Measurements from ENCODE around the gene TRIM37. TPM values are rescaled to one million over a fixed set of nuclear protein-coding genes. Genes with fewer than 3 reads are reported as not detected.

Gene TRIM37
- total RNA-seq, 1 experiment from 2014 or later: 38.9 TPM

- H3K27ac Mint-ChIP-seq (ENCODE audit: low read depth, unreplicated experiment): peak overlapping the region; percentile 95
- no peak for DNase-seq (ENCODE audit: unreplicated experiment)
- intact Hi-C loops (cut with micrococcal nuclease): loop anchor here (2.0 kb wide), 1 partner anchor 48 kb away; the partner anchor contains the start of genes PRR11 and SKA2
- no peaks in the 10 kb centered on the region for H3K27me3 Mint-ChIP-seq (ENCODE audit: insufficient read depth, unreplicated experiment)
- no peak for TF ChIP-seq CTCF (IDR thresholded peaks at IDR 0.05; ENCODE audit: unreplicated experiment)
- ChIA-PET CTCF (interaction anchor here (1.0 kb wide), 1 partner anchor 48 kb away, joined by 3 read pairs; the partner anchor contains the start of genes PRR11 and SKA2), POLR2A (interaction anchor here (0.5 to 6.5 kb wide), 19 partner anchors 11 to 600 kb away, joined by 3 to 60 read pairs (median 7); partner anchors contain the start of genes CLTC, PRR11, PTRH2 and SKA2)
- peak overlapping the region; percentile 82 for H3K4me3 Mint-ChIP-seq (ENCODE audit: unreplicated experiment)
- TSS peak; percentile 80 for BruUV-seq (replicated peaks)
- peaks cover 6% of the 10 kb centered on the region for H3K4me1 Mint-ChIP-seq (ENCODE audit: insufficient read depth, unreplicated experiment)
- H3K36me3 Mint-ChIP-seq (ENCODE audit: insufficient read depth, unreplicated experiment): peaks cover 43% of the 10 kb centered on the region
- H3K9me3 Mint-ChIP-seq (ENCODE audit: unreplicated experiment): no peaks in the 10 kb centered on the region
Measured at GRCh38 chr17:59107306-59107670, 608 bp upstream of the TRIM37 start.

GRCh38 chr17:59105852-59106462 is 723 bp downstream of the TRIM37 start:
- ChIA-PET CTCF (interaction anchor here (1.1 to 1.3 kb wide), 2 partner anchors 11 to 40 kb away, joined by 3 to 4 read pairs; no protein-coding TSS in a partner anchor), POLR2A (interaction anchor here (0.7 to 6.5 kb wide), 20 partner anchors 12 to 618 kb away, joined by 3 to 60 read pairs (median 6); partner anchors contain the start of genes CLTC, GDPD1, PRR11 and SKA2)
- Mint-ChIP-seq H3K27ac (ENCODE audit: low read depth, unreplicated experiment) (peak overlapping the region; percentile 95), H3K9me3 (ENCODE audit: unreplicated experiment) (no peaks in the 10 kb centered on the region), H3K27me3 (ENCODE audit: insufficient read depth, unreplicated experiment) (no peaks in the 10 kb centered on the region), H3K4me3 (ENCODE audit: unreplicated experiment) (peak overlapping the region; percentile 82), H3K4me1 (ENCODE audit: insufficient read depth, unreplicated experiment) (peaks cover 11% of the 10 kb centered on the region), H3K36me3 (ENCODE audit: insufficient read depth, unreplicated experiment) (peaks cover 44% of the 10 kb centered on the region)
- intact Hi-C loops (cut with micrococcal nuclease): loop anchor here (2.0 kb wide), 1 partner anchor 49 kb away; the partner anchor contains the start of genes PRR11 and SKA2
- no peak for TF ChIP-seq CTCF (IDR thresholded peaks at IDR 0.05; ENCODE audit: unreplicated experiment)
- BruUV-seq (replicated peaks): no TSS peak
- DNase-seq (ENCODE audit: unreplicated experiment): peak; percentile 68

- BruUV-seq (replicated peaks): no TSS peak
- Mint-ChIP-seq H3K4me3 (ENCODE audit: unreplicated experiment) (no peak overlapping the region), H3K4me1 (ENCODE audit: insufficient read depth, unreplicated experiment) (peaks cover 5% of the 10 kb centered on the region), H3K9me3 (ENCODE audit: unreplicated experiment) (no peaks in the 10 kb centered on the region), H3K36me3 (ENCODE audit: insufficient read depth, unreplicated experiment) (peaks cover 41% of the 10 kb centered on the region), H3K27me3 (ENCODE audit: insufficient read depth, unreplicated experiment) (no peaks in the 10 kb centered on the region), H3K27ac (ENCODE audit: low read depth, unreplicated experiment) (no peak overlapping the region)
- no peak for DNase-seq (ENCODE audit: unreplicated experiment)
- ChIA-PET CTCF (no interaction called here), POLR2A (no interaction called here)
- intact Hi-C loops (cut with micrococcal nuclease): no loop called here
- no peak for TF ChIP-seq CTCF (IDR thresholded peaks at IDR 0.05; ENCODE audit: unreplicated experiment)
Measured at GRCh38 chr17:59101178-59101577, 5.5 kb downstream of the TRIM37 start.

- POLR2A ChIA-PET: no interaction called here
- Mint-ChIP-seq H3K36me3 (ENCODE audit: insufficient read depth, unreplicated experiment) (peaks cover 27% of the 10 kb centered on the region), H3K27ac (ENCODE audit: low read depth, unreplicated experiment) (no peak overlapping the region), H3K9me3 (ENCODE audit: unreplicated experiment) (no peaks in the 10 kb centered on the region), H3K4me1 (ENCODE audit: insufficient read depth, unreplicated experiment) (peaks cover 26% of the 10 kb centered on the region), H3K27me3 (ENCODE audit: insufficient read depth, unreplicated experiment) (no peaks in the 10 kb centered on the region), H3K4me3 (ENCODE audit: unreplicated experiment) (no peak overlapping the region)
- intact Hi-C loops (cut with micrococcal nuclease): no loop called here
- DNase-seq (ENCODE audit: unreplicated experiment): no peak
- TF ChIP-seq CTCF (IDR thresholded peaks at IDR 0.05; ENCODE audit: unreplicated experiment): no peak
- CTCF ChIA-PET: no interaction called here
- no TSS peak for BruUV-seq (replicated peaks)
Measured at GRCh38 chr17:59097876-59098275, 8.8 kb downstream of the TRIM37 start.
